Uterus (tissue), 4 donors: ENCODE measurements around the gene GRM1. TPM values are rescaled to one million over a fixed set of nuclear protein-coding genes. Genes with fewer than 3 reads are reported as not detected.

Source experiments
- DNase-seq, 2 donors: peaks; one replicate each; pipeline ENCODE4 v3.0.0-alpha.2; 2019 to 2020
- H3K27ac ChIP-seq, 2 donors: fragments of 200-600 bp; sonication (generic); 1 replicate in 1 of 2; 2 replicates in 1 of 2; pipeline ENCODE4 v1.5.1; 2016 to 2018
- H3K27me3 ChIP-seq, 2 donors: fragments of 200-600 bp; sonication (generic); one replicate each; pipeline ENCODE4 v1.5.1; 2018 to 2019; ENCODE audit warnings: control low read depth in 1 of 2
- H3K36me3 ChIP-seq, 2 donors: fragments of 200-600 bp; sonication (generic); one replicate each; pipeline ENCODE4 v1.5.1; 2019; ENCODE audit warnings: control low read depth in 1 of 2
- H3K4me1 ChIP-seq, 2 donors: fragments of 200-600 bp; sonication (generic); one replicate each; pipeline ENCODE4 v1.5.1; 2018 to 2019; ENCODE audit warnings: control low read depth in 1 of 2
- H3K4me3 ChIP-seq, 2 donors: fragments of 200-600 bp; sonication (generic); 1 replicate in 1 of 2; 2 replicates in 1 of 2; pipeline ENCODE4 v1.5.1; 2018 to 2019; ENCODE audit warnings: mild to moderate bottlenecking in 1 of 2
- H3K9me3 ChIP-seq, 2 donors: fragments of 200-600 bp; sonication (generic); one replicate each; pipeline ENCODE4 v1.5.1; 2019; ENCODE audit warnings: control low read depth in 1 of 2
- CTCF ChIP-seq, 4 experiments: fragments of 200-600 bp in 2 of 4; fragments of 450-650 bp in 2 of 4; sonication (generic) in 2 of 4; IDR thresholded peaks; one replicate each; pipeline ENCODE4 v1.5.1; 2016 to 2019; ENCODE audit warnings: antibody characterized with exemption in 4 of 4, mild to moderate bottlenecking in 2 of 4, moderate library complexity in 1 of 4
- POLR2A ChIP-seq, 2 donors: fragments of 450-650 bp; IDR thresholded peaks; one replicate each; pipeline ENCODE4 v1.6.1; 2016; ENCODE audit warnings: antibody characterized with exemption in 2 of 2, mild to moderate bottlenecking in 1 of 2, moderate library complexity in 1 of 2
- intact Hi-C: fragments of 100-400 bp; cut with DNase I; formaldehyde crosslinking; loops from one replicate; pipeline ENCODE4 v1.15.1; 2023; ENCODE audit warnings: low total_unique reads
- total RNA-seq, 4 donors: library from RNA; depleted of rRNA in 3 of 4; stranded (reverse); fragments of >200 nt in 3 of 4; gene quantifications; one replicate each; pipeline versions ENCODE4 v1.1.0 to v1.2.4, GENCODE V29; 2014 to 2023
- donor health status: DM: yes; HTN: yes; CAD: no.

Gene GRM1
- total RNA-seq, 4 donors from 2014 or later, result 0.07 to 0.12 TPM; not detected in 2

DNA sequence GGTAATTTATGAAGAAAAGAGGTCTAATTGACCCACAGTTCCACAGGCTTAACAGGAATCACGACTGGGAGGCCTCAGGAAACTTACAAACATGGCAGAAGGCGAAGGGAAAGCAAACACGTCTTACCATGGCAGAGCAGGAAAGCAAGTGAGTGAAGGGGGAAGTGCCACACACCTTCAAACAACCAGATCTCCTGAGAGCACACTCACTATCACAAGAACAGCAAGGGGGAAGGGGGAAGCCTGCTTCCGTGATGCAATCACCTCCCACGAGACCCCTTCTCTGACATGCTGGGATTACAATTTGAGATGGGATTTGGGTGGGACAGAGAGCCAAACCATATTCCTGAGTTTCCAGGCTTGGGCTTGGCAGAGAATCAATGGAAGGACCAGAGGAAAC is 390.7 kb downstream of the GRM1 start:
- TF ChIP-seq CTCF (IDR thresholded peaks at IDR 0.05) (no peak), POLR2A (IDR thresholded peaks at IDR 0.05) (no peak)
- H3K4me1 ChIP-seq, result no peaks in the 10 kb centered on the region
- H3K9me3 ChIP-seq, result no peaks in the 10 kb centered on the region
- no peak overlapping the region for H3K27ac ChIP-seq
- no peak for DNase-seq
- H3K27me3 ChIP-seq, result no peaks in the 10 kb centered on the region
- intact Hi-C loops, result no loop called here
- no peaks in the 10 kb centered on the region for H3K36me3 ChIP-seq
- no peak overlapping the region for H3K4me3 ChIP-seq

- no peak overlapping the region for H3K4me3 ChIP-seq
- no peak for TF ChIP-seq CTCF (IDR thresholded peaks at IDR 0.05)
- no peak for TF ChIP-seq POLR2A (IDR thresholded peaks at IDR 0.05)
- intact Hi-C loops, result no loop called here
Measured at GRCh38 chr6:146420255-146420654, 391.4 kb downstream of the GRM1 start.

GRCh38 chr6:146422789-146423375 is 394.0 kb downstream of the GRM1 start:
- no peaks in the 10 kb centered on the region for H3K4me1 ChIP-seq
- no peaks in the 10 kb centered on the region for H3K9me3 ChIP-seq
- no peak overlapping the region for H3K4me3 ChIP-seq
- no peak for TF ChIP-seq POLR2A (IDR thresholded peaks at IDR 0.05)
- TF ChIP-seq CTCF (IDR thresholded peaks at IDR 0.05), result no peak
- DNase-seq, result no peak
- intact Hi-C loops, result no loop called here
- no peaks in the 10 kb centered on the region for H3K27me3 ChIP-seq
- H3K36me3 ChIP-seq, result no peaks in the 10 kb centered on the region
- no peak overlapping the region for H3K27ac ChIP-seq

More at GRCh38 chr6:146420255-146420654, 391.4 kb downstream of the GRM1 start:
- Histone ChIP-seq H3K27me3 (no peaks in the 10 kb centered on the region), H3K36me3 (no peaks in the 10 kb centered on the region), H3K9me3 (no peaks in the 10 kb centered on the region), H3K27ac (no peak overlapping the region), H3K4me1 (no peaks in the 10 kb centered on the region)
- no peak for DNase-seq

GRCh38 chr6:146423452-146423851 is 394.6 kb downstream of the GRM1 start:
- no peak for DNase-seq
- no peaks in the 10 kb centered on the region for H3K27me3 ChIP-seq
- H3K36me3 ChIP-seq, result no peaks in the 10 kb centered on the region
- TF ChIP-seq POLR2A (IDR thresholded peaks at IDR 0.05) (no peak), CTCF (IDR thresholded peaks at IDR 0.05) (no peak)
- intact Hi-C loops, result no loop called here
- no peaks in the 10 kb centered on the region for H3K4me1 ChIP-seq
- no peak overlapping the region for H3K4me3 ChIP-seq
- no peak overlapping the region for H3K27ac ChIP-seq
- H3K9me3 ChIP-seq, result no peaks in the 10 kb centered on the region

- no peaks in the 10 kb centered on the region for H3K9me3 ChIP-seq
- intact Hi-C loops, result no loop called here
- H3K4me1 ChIP-seq, result no peaks in the 10 kb centered on the region
- no peaks in the 10 kb centered on the region for H3K36me3 ChIP-seq
- H3K27ac ChIP-seq, result no peak overlapping the region
- no peak overlapping the region for H3K4me3 ChIP-seq
- no peak for TF ChIP-seq POLR2A (IDR thresholded peaks at IDR 0.05)
- no peak for TF ChIP-seq CTCF (IDR thresholded peaks at IDR 0.05)
- H3K27me3 ChIP-seq, result no peaks in the 10 kb centered on the region
- DNase-seq, result no peak
Measured at GRCh38 chr6:146426516-146426915, 397.7 kb downstream of the GRM1 start.
